Right lobe of liver (tissue), 6 donors: ENCODE measurements around the gene DET1. TPM values are rescaled to one million over a fixed set of nuclear protein-coding genes. Genes with fewer than 3 reads are reported as not detected.
"Not testable (repeated sequence)": the region's sequence is repeated elsewhere in the genome, so short reads cannot be mapped to it uniquely, and the experiment has no call there.

Source experiments
- ATAC-seq, 4 donors: fragments of 200-7000 bp; cut with Tn5 transposase; one replicate each; pipeline ENCODE4 v1.9.1; 2020; ENCODE audit warnings: mild to moderate bottlenecking in 4 of 4, moderate library complexity in 4 of 4
- DNase-seq, 3 donors: peaks; one replicate each; pipeline ENCODE4 v3.0.0-alpha.2; 2020
- H3K27ac ChIP-seq, 3 donors: fragments of 200-600 bp; one replicate each; pipeline ENCODE4 v1.8.0; 2022
- H3K27me3 ChIP-seq, 2 donors: fragments of 200-600 bp; one replicate each; pipeline ENCODE4 v1.8.0; 2022
- H3K36me3 ChIP-seq, 4 donors: fragments of 200-600 bp; sonication (generic) in 1 of 4; one replicate each; pipeline versions ENCODE4 v1.5.1 to v1.8.0; 2017 to 2022; ENCODE audit warnings: control low read depth in 1 of 4
- H3K4me1 ChIP-seq, 4 donors: fragments of 200-600 bp; sonication (generic) in 1 of 4; one replicate each; pipeline versions ENCODE4 v1.5.1 to v1.8.0; 2017 to 2022; ENCODE audit warnings: control low read depth in 1 of 4
- H3K4me3 ChIP-seq, 3 donors: fragments of 200-600 bp; one replicate each; pipeline ENCODE4 v1.8.0; 2022
- H3K9me3 ChIP-seq, 4 donors: fragments of 200-600 bp; sonication (generic) in 1 of 4; one replicate each; pipeline versions ENCODE4 v1.5.1 to v1.8.0; 2017 to 2022; ENCODE audit warnings: control low read depth in 1 of 4
- POLR2A ChIP-seq: fragments of 450-650 bp; IDR thresholded peaks from one replicate; pipeline ENCODE4 v1.6.1; 2017; ENCODE audit warnings: antibody characterized with exemption, mild to moderate bottlenecking
- WGBS: methylation state at CpG from one replicate; pipeline ENCODE4 v1.1.6; 2018; ENCODE audit warnings: low coverage, low lambda C conversion rate; ENCODE audit not compliant: insufficient coverage; ENCODE audit errors: missing lambda C conversion rate; 5-methylcytosine and 5-hydroxymethylcytosine counted together
- intact Hi-C, 2 donors: fragments of 100-400 bp; cut with DNase I; formaldehyde crosslinking; loops; one replicate each; pipeline versions ENCODE4 v1.11.2 to v1.14.1; 2022
- total RNA-seq, 6 experiments: library from RNA; depleted of rRNA in 2 of 6; stranded (reverse); fragments of >200 nt in 2 of 6; fragmentation: NEBNext Ultra II Directional in 3 of 6; extraction: Animal tissue kit (Norgen Biotek cat#: 25700) in 3 of 6; gene quantifications; one replicate each; pipeline versions ENCODE4 v1.1.0 to v1.2.4, GENCODE V29; 2016 to 2023
- TF ChIP-seq, protein P1 (sequence below), 4 donors: fragments of 200-600 bp in 3 of 4; fragments of 450-650 bp in 1 of 4; IDR thresholded peaks; one replicate each; pipeline versions ENCODE4 v1.5.1 to v1.8.0; 2016 to 2022; ENCODE audit warnings: antibody characterized with exemption in 4 of 4, mild to moderate bottlenecking in 2 of 4
- donor health status: DM: no; HTN: yes; CAD: no.
- donor health status: DM: no; HTN: no; CAD: no.
- donor health status: DM: no; HTN: no; CAD: no.
- donor health status: DM: no; HTN: yes; CAD: no.
- donor health status: DM: no; HTN: yes; CAD: no.

The DET1 gene
- total RNA-seq, 6 experiments from 2014 or later, result 1.3 to 2.5 (median 1.9) TPM

DNA sequence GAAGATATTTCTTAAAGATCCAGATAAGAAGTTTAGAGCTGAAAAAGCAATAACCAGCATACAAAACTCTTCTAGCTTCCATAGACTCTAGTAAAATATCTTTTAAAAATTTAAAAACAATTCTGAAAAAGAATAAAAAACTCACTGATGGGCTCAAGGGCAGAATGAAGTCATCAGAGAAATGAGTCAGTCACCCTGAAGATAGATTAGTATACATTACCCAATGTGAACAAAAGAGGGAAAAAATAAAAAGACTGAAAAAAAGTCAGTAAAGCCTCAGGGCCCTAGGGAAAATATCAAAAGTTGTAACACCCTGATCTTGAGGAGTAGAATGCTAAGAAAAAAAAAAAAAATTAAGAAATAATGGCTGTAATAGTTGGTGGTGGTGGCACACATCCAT, 11.4 kb downstream of the DET1 start:
- no peaks in the 10 kb centered on the region for H3K27me3 ChIP-seq
- TF ChIP-seq POLR2A, result no peak
- TF ChIP-seq, protein P1, sequence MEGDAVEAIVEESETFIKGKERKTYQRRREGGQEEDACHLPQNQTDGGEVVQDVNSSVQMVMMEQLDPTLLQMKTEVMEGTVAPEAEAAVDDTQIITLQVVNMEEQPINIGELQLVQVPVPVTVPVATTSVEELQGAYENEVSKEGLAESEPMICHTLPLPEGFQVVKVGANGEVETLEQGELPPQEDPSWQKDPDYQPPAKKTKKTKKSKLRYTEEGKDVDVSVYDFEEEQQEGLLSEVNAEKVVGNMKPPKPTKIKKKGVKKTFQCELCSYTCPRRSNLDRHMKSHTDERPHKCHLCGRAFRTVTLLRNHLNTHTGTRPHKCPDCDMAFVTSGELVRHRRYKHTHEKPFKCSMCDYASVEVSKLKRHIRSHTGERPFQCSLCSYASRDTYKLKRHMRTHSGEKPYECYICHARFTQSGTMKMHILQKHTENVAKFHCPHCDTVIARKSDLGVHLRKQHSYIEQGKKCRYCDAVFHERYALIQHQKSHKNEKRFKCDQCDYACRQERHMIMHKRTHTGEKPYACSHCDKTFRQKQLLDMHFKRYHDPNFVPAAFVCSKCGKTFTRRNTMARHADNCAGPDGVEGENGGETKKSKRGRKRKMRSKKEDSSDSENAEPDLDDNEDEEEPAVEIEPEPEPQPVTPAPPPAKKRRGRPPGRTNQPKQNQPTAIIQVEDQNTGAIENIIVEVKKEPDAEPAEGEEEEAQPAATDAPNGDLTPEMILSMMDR (IDR thresholded peaks at IDR 0.05), result no peak
- no peak for ATAC-seq
- H3K4me1 ChIP-seq, result no peaks in the 10 kb centered on the region
- H3K36me3 ChIP-seq, result peaks cover 0 to 6% (median 0%) of the 10 kb centered on the region in 4 donors
- no peak overlapping the region for H3K4me3 ChIP-seq
- H3K9me3 ChIP-seq, result no peaks in the 10 kb centered on the region
- intact Hi-C loops, result no loop called here
- no peak overlapping the region for H3K27ac ChIP-seq
- no peak for DNase-seq

DNA sequence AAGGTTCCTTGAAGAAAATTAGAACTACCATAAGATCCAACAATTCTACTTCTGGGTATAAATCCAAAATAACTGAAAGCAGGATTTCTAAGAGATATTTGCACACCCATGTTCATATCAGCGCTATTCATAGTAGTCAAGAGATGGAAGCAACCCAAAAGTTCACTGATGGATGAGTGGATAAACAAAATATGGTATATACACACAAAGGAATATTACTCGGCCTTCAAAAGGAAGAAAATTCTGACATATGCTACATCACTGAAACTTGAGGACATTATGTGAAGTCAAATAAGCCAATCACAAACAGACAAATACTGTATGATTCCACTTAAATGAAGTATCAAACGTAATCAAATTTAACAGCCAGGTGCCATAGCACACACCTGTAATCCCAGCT, 13.1 kb downstream of the DET1 start:
- Histone ChIP-seq H3K9me3 (no peaks in the 10 kb centered on the region), H3K27me3 (no peaks in the 10 kb centered on the region), H3K27ac (no peak overlapping the region), H3K4me1 (no peaks in the 10 kb centered on the region), H3K4me3 (no peak overlapping the region), H3K36me3 (peaks cover 0 to 6% (median 0%) of the 10 kb centered on the region in 4 donors)
- intact Hi-C loops, result no loop called here
- no peak for TF ChIP-seq POLR2A
- TF ChIP-seq, protein P1 (IDR thresholded peaks at IDR 0.05), result no peak
- DNase-seq (no peak), ATAC-seq (no peak)
- 83% methylated on average over 3 of the region's 3 CpGs for WGBS

DNA sequence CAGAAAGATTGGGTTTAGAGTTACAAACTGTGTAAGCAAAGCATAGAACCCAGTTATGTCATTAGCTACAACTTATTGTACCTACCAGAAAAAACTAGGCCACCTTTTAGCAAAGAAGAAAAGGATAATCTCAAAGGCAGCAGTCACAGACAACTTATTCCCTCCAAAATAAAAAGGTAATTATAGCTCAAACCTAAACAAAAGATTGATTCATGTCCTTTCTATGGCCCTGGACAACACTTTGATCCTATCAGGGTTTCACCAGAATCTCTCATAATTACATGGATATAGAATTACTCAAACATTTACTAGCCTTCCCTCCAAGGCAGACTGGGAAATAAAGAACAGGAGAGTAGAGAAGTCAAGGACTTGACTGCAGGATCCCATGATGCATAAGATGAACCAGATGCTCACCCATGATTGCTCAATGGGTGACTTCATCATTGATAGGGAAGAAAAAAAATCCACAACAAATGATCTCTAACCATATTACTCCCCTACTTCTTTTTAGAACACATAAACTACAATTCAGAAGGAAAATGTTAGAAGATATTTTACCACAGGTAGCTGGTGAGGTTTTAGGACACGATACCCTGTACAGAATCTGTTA, 17.4 kb downstream of the DET1 start:
- Histone ChIP-seq H3K4me3 (no peak overlapping the region), H3K36me3 (peaks cover 0 to 6% (median 0%) of the 10 kb centered on the region in 4 donors), H3K27ac (no peak overlapping the region), H3K4me1 (no peaks in the 10 kb centered on the region), H3K9me3 (no peaks in the 10 kb centered on the region), H3K27me3 (no peaks in the 10 kb centered on the region)
- intact Hi-C loops, result no loop called here
- 94% methylated on average over 1 of the region's 1 CpG for WGBS
- DNase-seq (no peak), ATAC-seq (no peak)
- TF ChIP-seq POLR2A, result no peak
- TF ChIP-seq, protein P1 (IDR thresholded peaks at IDR 0.05), result no peak

DNA sequence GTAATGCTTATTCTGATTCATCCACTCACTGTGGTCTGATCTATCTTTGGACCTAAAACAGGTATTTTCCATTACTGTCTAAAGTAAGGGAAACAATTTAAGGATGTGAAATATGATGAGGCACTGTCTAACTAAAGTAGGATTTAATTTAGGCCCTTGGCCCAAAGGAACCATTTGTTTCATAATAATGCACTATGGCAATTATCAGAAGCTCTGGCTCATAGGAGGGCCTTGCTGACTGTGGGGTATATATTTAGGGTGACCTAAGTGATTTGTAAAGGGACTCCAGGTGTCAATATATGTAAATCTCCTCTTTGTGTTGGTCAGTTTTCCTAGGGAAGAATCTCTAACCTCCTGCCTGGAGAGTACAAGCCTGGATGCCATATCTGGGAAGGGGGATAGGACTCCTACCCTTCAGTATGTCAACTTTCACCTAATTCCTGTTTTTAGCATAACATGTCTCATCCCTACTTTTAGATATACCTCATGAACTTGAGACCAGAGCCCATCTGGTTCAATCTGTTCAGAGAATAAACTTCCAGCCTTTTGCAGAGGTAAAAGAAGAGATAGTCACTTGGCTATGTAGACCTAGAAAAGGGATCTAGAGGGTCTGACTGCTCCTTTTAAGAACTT, 20.1 kb downstream of the DET1 start:
- H3K4me1 ChIP-seq, result no peaks in the 10 kb centered on the region
- H3K27ac ChIP-seq, result no peak overlapping the region
- DNase-seq (no peak), ATAC-seq (no peak)
- H3K27me3 ChIP-seq, result no peaks in the 10 kb centered on the region
- peaks cover 0 to 5% (median 0%) of the 10 kb centered on the region in 4 donors for H3K36me3 ChIP-seq
- H3K4me3 ChIP-seq, result no peak overlapping the region
- no peak for TF ChIP-seq POLR2A
- TF ChIP-seq, protein P1 (IDR thresholded peaks at IDR 0.05), result no peak
- no peaks in the 10 kb centered on the region for H3K9me3 ChIP-seq
- intact Hi-C loops, result no loop called here

DNA sequence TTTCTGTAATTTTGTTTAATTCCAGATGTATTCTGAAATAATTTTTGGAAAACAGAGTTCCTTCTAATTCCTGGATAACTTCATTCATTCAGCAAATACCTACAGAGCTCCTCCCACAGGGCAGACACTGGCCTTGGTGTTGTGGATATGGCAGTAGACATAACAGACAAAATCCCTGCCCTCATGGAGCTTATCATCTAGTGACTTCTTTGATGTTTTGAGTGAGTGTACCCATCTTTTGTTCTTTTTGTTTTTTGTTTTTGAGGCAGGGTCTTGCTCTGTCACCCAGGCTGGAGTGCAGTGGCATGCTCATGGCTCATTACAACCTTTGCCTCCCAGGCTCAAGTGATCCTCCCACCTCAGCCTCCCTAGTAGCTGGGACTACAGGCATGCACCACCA, 21.1 kb downstream of the DET1 start:
- Histone ChIP-seq H3K4me3 (no peak overlapping the region), H3K4me1 (no peaks in the 10 kb centered on the region), H3K27ac (no peak overlapping the region), H3K9me3 (no peaks in the 10 kb centered on the region), H3K27me3 (no peaks in the 10 kb centered on the region), H3K36me3 (no peaks in the 10 kb centered on the region)
- intact Hi-C loops, result no loop called here
- ATAC-seq (no peak), DNase-seq (no peak)
- no peak for TF ChIP-seq POLR2A
- TF ChIP-seq, protein P1 (IDR thresholded peaks at IDR 0.05), result no peak

DNA sequence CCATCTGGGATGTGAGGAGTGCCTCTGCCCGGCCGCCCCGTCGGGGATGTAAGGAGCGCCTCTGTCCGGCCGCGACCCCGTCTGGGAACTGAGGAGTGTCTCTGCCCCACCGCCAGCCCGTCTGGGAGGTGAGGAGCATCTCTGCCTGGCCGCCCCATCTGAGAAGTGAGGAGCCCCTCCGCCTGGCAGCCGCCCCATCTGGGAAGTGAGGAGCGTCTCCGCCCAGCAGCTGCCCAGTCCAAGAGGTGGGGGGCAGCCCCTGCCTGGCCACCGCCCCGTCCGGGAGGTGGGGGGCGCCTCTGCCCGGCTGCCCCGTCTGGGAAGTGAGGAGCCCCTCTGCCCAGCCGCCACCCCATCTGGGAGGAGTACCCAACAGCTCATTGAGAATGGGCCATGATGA, 22.4 kb downstream of the DET1 start:
- intact Hi-C loops, DNase-seq: not testable (repeated sequence)
- WGBS, result 100% methylated on average over 1 of the region's 23 CpGs

More for the DNA sequence above, 22.4 kb downstream of the DET1 start:
- H3K36me3 ChIP-seq, H3K27ac ChIP-seq, ATAC-seq, H3K4me3 ChIP-seq, H3K9me3 ChIP-seq, H3K27me3 ChIP-seq, H3K4me1 ChIP-seq: not testable (repeated sequence)
